Hepatocyte (in vitro differentiated cells): ENCODE results near the gene PDP2. TPM values are rescaled to one million over a fixed set of nuclear protein-coding genes. Genes with fewer than 3 reads are reported as not detected.

Experiments used
- DNase-seq: peaks from one replicate; pipeline ENCODE4 v3.0.0-alpha.2; 2016; ENCODE audit warnings: low spot score
- H2AFZ ChIP-seq: fragments of 200-600 bp; sonication (generic); 2 replicates; pipeline ENCODE4 v1.6.0; 2016; ENCODE audit warnings: antibody characterized with exemption, mild to moderate bottlenecking
- H3K27ac ChIP-seq: fragments of 200-600 bp; sonication (generic); 2 replicates; pipeline ENCODE4 v1.5.1; 2016; ENCODE audit warnings: mild to moderate bottlenecking
- H3K27me3 ChIP-seq: fragments of 200-600 bp; sonication (generic); 2 replicates; pipeline ENCODE4 v1.6.1; 2016
- H3K36me3 ChIP-seq: fragments of 200-600 bp; sonication (generic); replicated peaks from 2 replicates; pipeline ENCODE4 v1.5.1; 2016; ENCODE audit warnings: low read depth; ENCODE audit not compliant: insufficient read depth
- H3K4me1 ChIP-seq: fragments of 200-600 bp; sonication (generic); 2 replicates; pipeline ENCODE4 v1.5.1; 2016; ENCODE audit warnings: mild to moderate bottlenecking, moderate library complexity; ENCODE audit not compliant: insufficient read depth
- H3K4me2 ChIP-seq: fragments of 200-600 bp; sonication (generic); 2 replicates; pipeline ENCODE4 v1.6.0; 2016
- H3K4me3 ChIP-seq: fragments of 200-600 bp; sonication (generic); 2 replicates; pipeline ENCODE4 v1.5.1; 2016; ENCODE audit warnings: mild to moderate bottlenecking
- H3K79me2 ChIP-seq: fragments of 200-600 bp; sonication (generic); 2 replicates; pipeline ENCODE4 v1.6.0; 2017; ENCODE audit warnings: mild to moderate bottlenecking
- H3K9me2 ChIP-seq: fragments of 200-600 bp; sonication (generic); replicated peaks from 2 replicates; pipeline ENCODE4 v1.6.0; 2017; ENCODE audit warnings: mild to moderate bottlenecking; ENCODE audit not compliant: insufficient read depth
- H3K9me3 ChIP-seq: fragments of 200-600 bp; sonication (generic); 2 replicates; pipeline ENCODE4 v1.5.1; 2016; ENCODE audit warnings: low read depth, mild to moderate bottlenecking
- H4K20me1 ChIP-seq: fragments of 200-600 bp; sonication (generic); 2 replicates; pipeline ENCODE4 v1.6.0; 2016; ENCODE audit warnings: mild to moderate bottlenecking; ENCODE audit not compliant: insufficient read depth, poor library complexity, severe bottlenecking
- CTCF ChIP-seq: fragments of 200-600 bp; sonication (generic); IDR thresholded peaks from 2 replicates; pipeline ENCODE4 v1.5.1; 2016; ENCODE audit warnings: antibody characterized with exemption, mild to moderate bottlenecking; ENCODE audit not compliant: poor library complexity
- EZH2 ChIP-seq: fragments of 200-600 bp; sonication (generic); IDR thresholded peaks from 2 replicates; pipeline ENCODE4 v1.6.1; 2016; ENCODE audit warnings: antibody characterized with exemption, mild to moderate bottlenecking, borderline replicate concordance
- EZH2phosphoT487 ChIP-seq: fragments of 200-600 bp; sonication (generic); IDR thresholded peaks from one replicate; pipeline ENCODE4 v1.6.1; 2018; ENCODE audit warnings: antibody characterized with exemption, mild to moderate bottlenecking, low read depth, moderate library complexity; ENCODE audit not compliant: unreplicated experiment, severe bottlenecking
- WGBS: methylation state at CpG from one replicate; pipeline ENCODE4 v1.1.6; 2016; ENCODE audit warnings: low lambda C conversion rate; ENCODE audit errors: missing lambda C conversion rate; 5-methylcytosine and 5-hydroxymethylcytosine counted together
- polyA plus RNA-seq: library from polyadenylated mRNA; unstranded; fragments of >200 nt; fragmentation: Nextera tagmentation; extraction: Ambion mirVana; gene quantifications from 2 replicates; pipeline ENCODE4 v1.2.1, GENCODE V29; 2016
- total RNA-seq: library from RNA; depleted of rRNA; stranded (reverse); fragments of >200 nt; gene quantifications from 2 replicates; pipeline ENCODE4 v1.2.3, GENCODE V29; 2014

The PDP2 gene
- total and polyA plus RNA-seq, 2 experiments from 2014 or later, result 5.2 to 17.7 TPM

- Histone ChIP-seq H3K79me2 (no peaks in the 10 kb centered on the region), H3K36me3 (no peaks in the 10 kb centered on the region), H3K4me2 (no peak overlapping the region), H2AFZ (no peak overlapping the region), H3K9me3 (no peaks in the 10 kb centered on the region), H3K27me3 (no peaks in the 10 kb centered on the region), H3K4me3 (no peak overlapping the region), H3K27ac (no peak overlapping the region), H4K20me1 (no peaks in the 10 kb centered on the region), H3K9me2 (no peaks in the 10 kb centered on the region), H3K4me1 (no peaks in the 10 kb centered on the region)
- TF ChIP-seq EZH2, result no peak
- no peak for TF ChIP-seq EZH2phosphoT487
- no peak for TF ChIP-seq CTCF
- no peak for DNase-seq
- WGBS, result 94% methylated on average over 6 of the region's 6 CpGs
These were observed 38.0 kb downstream of the PDP2 start for GRCh38 chr16:66918355-66918754.

- H3K9me2 ChIP-seq, result no peaks in the 10 kb centered on the region
- no peak within 1 kb of the TSS for H3K27ac ChIP-seq
- peaks cover 2% of the 10 kb centered on the region for H3K27me3 ChIP-seq
- no peaks in the 10 kb centered on the region for H3K36me3 ChIP-seq
- no peak for TF ChIP-seq EZH2
- TF ChIP-seq EZH2phosphoT487, result no peak
- TF ChIP-seq CTCF, result no peak
- peak; percentile 53 for DNase-seq
- no peak within 1 kb of the TSS for H2AFZ ChIP-seq
- no peaks in the 10 kb centered on the region for H3K9me3 ChIP-seq
- no peaks in the 10 kb centered on the region for H3K4me1 ChIP-seq
- no peak within 1 kb of the TSS for H3K4me2 ChIP-seq
- H4K20me1 ChIP-seq, result no peaks in the 10 kb centered on the region
- 76% methylated on average over 7 of the region's 7 CpGs for WGBS
- H3K4me3 ChIP-seq, result no peak within 1 kb of the TSS
- no peaks in the 10 kb centered on the region for H3K79me2 ChIP-seq
These were observed 38.7 kb downstream of the PDP2 start, which contains the start of gene CDH16 for GRCh38 chr16:66918803-66919568. Gene CDH16 (minus strand): TSS chr16:66918885. CDS start chr16:66918065, 820 bp downstream.

GRCh38 chr16:66919569-66920298 lies 39.4 kb downstream of the PDP2 start:
- H4K20me1 ChIP-seq, result no peaks in the 10 kb centered on the region
- 84% methylated on average over 5 of the region's 5 CpGs for WGBS
- TF ChIP-seq EZH2 (no peak), CTCF (no peak), EZH2phosphoT487 (no peak)
- no peaks in the 10 kb centered on the region for H3K9me3 ChIP-seq
- H3K4me3 ChIP-seq, result no peak overlapping the region
- no peaks in the 10 kb centered on the region for H3K4me1 ChIP-seq
- no peak overlapping the region for H3K27ac ChIP-seq
- no peaks in the 10 kb centered on the region for H3K79me2 ChIP-seq
- no peak overlapping the region for H2AFZ ChIP-seq
- H3K9me2 ChIP-seq, result no peaks in the 10 kb centered on the region
- no peaks in the 10 kb centered on the region for H3K36me3 ChIP-seq
- DNase-seq, result no peak
- H3K27me3 ChIP-seq, result peaks cover 7% of the 10 kb centered on the region
- no peak overlapping the region for H3K4me2 ChIP-seq
